Prostate gland (tissue), 2 donors: ENCODE results near the gene FRMD4A.

ENCODE experiments used
- CTCF ChIP-seq, 4 experiments: fragments of 200-600 bp in 2 of 4; fragments of 450-650 bp in 2 of 4; sonication (generic) in 2 of 4; IDR thresholded peaks; 1 replicate in 3 of 4; 2 replicates in 1 of 4; pipeline ENCODE4 v1.5.1; 2016 to 2019; ENCODE audit warnings: antibody characterized with exemption in 4 of 4, mild to moderate bottlenecking in 2 of 4, moderate library complexity in 2 of 4
- POLR2A ChIP-seq: fragments of 450-650 bp; IDR thresholded peaks from one replicate; pipeline ENCODE4 v1.6.1; 2016; ENCODE audit warnings: antibody characterized with exemption, mild to moderate bottlenecking

DNA sequence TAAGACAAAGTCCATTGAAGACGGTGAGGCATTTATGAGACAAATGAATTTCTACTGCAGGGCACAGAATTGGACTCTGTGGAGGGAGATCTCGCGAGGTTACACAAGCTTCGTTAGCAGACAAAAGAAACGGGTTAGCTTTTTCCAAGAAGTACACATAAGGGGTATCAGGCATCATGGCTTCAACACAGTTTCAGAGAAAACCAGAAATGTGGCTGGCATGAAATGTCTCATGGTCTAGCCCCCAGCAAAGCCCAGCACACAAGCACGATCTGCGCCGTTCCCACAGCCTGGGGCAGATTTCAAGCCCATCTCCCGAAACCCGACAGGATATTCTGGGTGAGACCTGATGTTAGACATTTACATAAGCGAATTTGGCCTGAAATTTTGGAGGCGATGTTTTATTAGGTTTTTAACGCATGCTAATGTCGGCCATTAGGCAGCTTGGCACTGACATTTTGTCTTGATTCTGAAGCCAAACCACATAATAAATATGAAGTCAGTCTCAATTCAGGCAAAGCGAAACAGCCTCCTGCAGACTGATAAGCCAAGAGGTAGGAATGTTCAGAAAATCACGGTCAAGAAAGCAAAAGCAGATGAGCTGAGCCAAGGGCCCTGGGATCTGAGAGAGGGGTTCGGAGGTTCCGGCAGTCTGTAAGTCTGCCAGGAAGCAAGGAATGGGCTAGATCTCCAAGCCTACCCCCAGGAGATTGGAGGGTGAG, 503.5 kb downstream of the FRMD4A start:
- TF ChIP-seq POLR2A (no peak), CTCF (IDR thresholded peaks at IDR 0.05) (no peak)
